Uterus (tissue), 2 donors: ENCODE data around the gene SMOC2.

Experiments
- POLR2A ChIP-seq, 2 donors: fragments of 450-650 bp; IDR thresholded peaks; one replicate each; pipeline ENCODE4 v1.6.1; 2016; ENCODE audit warnings: antibody characterized with exemption in 2 of 2, mild to moderate bottlenecking in 1 of 2, moderate library complexity in 1 of 2
- TF ChIP-seq, protein P1 (sequence below), 4 experiments: fragments of 200-600 bp in 2 of 4; fragments of 450-650 bp in 2 of 4; sonication (generic) in 2 of 4; IDR thresholded peaks; one replicate each; pipeline ENCODE4 v1.5.1; 2016 to 2019; ENCODE audit warnings: antibody characterized with exemption in 4 of 4, mild to moderate bottlenecking in 2 of 4, moderate library complexity in 1 of 4

DNA sequence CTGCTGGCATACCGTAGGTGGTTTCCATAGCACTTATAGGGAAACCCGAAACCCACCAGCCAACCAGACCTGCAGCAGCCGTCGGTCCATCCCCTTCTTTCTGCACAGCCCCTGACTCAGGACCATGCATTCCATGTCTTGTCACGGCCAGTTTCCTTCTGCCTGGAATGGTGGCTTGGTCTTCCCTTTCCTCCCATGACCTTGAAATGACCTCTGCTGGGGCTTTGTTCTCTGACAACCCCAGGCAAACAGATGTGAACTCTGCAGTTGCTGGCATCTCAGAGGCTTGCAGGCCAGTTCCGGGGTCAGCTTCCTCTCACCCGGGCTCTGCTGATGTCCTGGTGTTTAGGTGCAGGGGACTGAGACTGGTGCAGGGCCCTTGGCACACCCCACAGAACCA lies 250.8 kb downstream of the SMOC2 start:
- TF ChIP-seq, protein P1, sequence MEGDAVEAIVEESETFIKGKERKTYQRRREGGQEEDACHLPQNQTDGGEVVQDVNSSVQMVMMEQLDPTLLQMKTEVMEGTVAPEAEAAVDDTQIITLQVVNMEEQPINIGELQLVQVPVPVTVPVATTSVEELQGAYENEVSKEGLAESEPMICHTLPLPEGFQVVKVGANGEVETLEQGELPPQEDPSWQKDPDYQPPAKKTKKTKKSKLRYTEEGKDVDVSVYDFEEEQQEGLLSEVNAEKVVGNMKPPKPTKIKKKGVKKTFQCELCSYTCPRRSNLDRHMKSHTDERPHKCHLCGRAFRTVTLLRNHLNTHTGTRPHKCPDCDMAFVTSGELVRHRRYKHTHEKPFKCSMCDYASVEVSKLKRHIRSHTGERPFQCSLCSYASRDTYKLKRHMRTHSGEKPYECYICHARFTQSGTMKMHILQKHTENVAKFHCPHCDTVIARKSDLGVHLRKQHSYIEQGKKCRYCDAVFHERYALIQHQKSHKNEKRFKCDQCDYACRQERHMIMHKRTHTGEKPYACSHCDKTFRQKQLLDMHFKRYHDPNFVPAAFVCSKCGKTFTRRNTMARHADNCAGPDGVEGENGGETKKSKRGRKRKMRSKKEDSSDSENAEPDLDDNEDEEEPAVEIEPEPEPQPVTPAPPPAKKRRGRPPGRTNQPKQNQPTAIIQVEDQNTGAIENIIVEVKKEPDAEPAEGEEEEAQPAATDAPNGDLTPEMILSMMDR (IDR thresholded peaks at IDR 0.05) = no peak
- TF ChIP-seq POLR2A (IDR thresholded peaks at IDR 0.05) = no peak
